NB4 (cell line): ENCODE data around the gene FHDC1.
A peak's percentile ranks its signal among the peaks of the same experiment; 100 is the strongest.

Experiments
- DNase-seq: peaks from one replicate; pipeline ENCODE4 v3.0.0; 2010; ENCODE audit warnings: low read depth
- H3K4me3 ChIP-seq: one replicate; pipeline ENCODE4 v1.5.1; 2011; ENCODE audit warnings: mild to moderate bottlenecking, low read depth, low read length, moderate library complexity
- CTCF ChIP-seq: IDR thresholded peaks from one replicate; pipeline ENCODE4 v1.5.1; 2012; ENCODE audit warnings: low read depth, low read length
- MAX ChIP-seq: IDR thresholded peaks from 2 replicates; pipeline ENCODE4 v1.6.1; 2011; ENCODE audit warnings: low read depth, low read length
- MYC ChIP-seq: IDR thresholded peaks from 2 replicates; pipeline ENCODE4 v1.6.1; 2011; ENCODE audit warnings: low read depth, low read length
- POLR2A ChIP-seq: IDR thresholded peaks from 2 replicates; pipeline ENCODE4 v1.6.1; 2011; ENCODE audit warnings: mild to moderate bottlenecking; ENCODE audit not compliant: insufficient read length; ENCODE audit errors: extremely low read depth

The FHDC1 gene

GRCh38 chr4:153004081-153004850 lies 68.1 kb downstream of the FHDC1 start:
- no peak for TF ChIP-seq MYC
- no peak for TF ChIP-seq POLR2A
- TF ChIP-seq CTCF, result no peak
- no peak for TF ChIP-seq MAX

GRCh38 chr4:153005899-153006381 lies 69.8 kb downstream of the FHDC1 start:
- DNase-seq, result no peak
- H3K4me3 ChIP-seq, result no peak overlapping the region
- TF ChIP-seq CTCF, result no peak
- TF ChIP-seq MYC, result no peak
- no peak for TF ChIP-seq POLR2A
- TF ChIP-seq MAX, result no peak

More at GRCh38 chr4:153004081-153004850, 68.1 kb downstream of the FHDC1 start:
- no peak for DNase-seq
- H3K4me3 ChIP-seq, result no peak overlapping the region

- no peak for DNase-seq
- no peak overlapping the region for H3K4me3 ChIP-seq
- TF ChIP-seq CTCF (no peak), MAX (no peak), POLR2A (no peak), MYC (no peak)
These were observed 72.6 kb downstream of the FHDC1 start for GRCh38 chr4:153008578-153009199.

- peak; percentile 47 for DNase-seq
- no peak for TF ChIP-seq CTCF
- no peak for TF ChIP-seq MAX
- no peak for TF ChIP-seq POLR2A
- no peak for TF ChIP-seq MYC
- H3K4me3 ChIP-seq, result no peak overlapping the region
These were observed 74.0 kb downstream of the FHDC1 start for GRCh38 chr4:153010146-153010545.

GRCh38 chr4:153013202-153013977 lies 77.3 kb downstream of the FHDC1 start:
- H3K4me3 ChIP-seq, result no peak overlapping the region
- DNase-seq, result no peak
- TF ChIP-seq CTCF (no peak), MYC (no peak), POLR2A (no peak), MAX (no peak)
